K562 (cell line): ENCODE data around the gene PIGV. TPM values are rescaled to one million over a fixed set of nuclear protein-coding genes. Genes with fewer than 3 reads are reported as not detected.

ENCODE experiments used
- ATAC-seq: fragments of 200-7000 bp; cut with Tn5 transposase; 3 replicates; pipeline ENCODE4 v1.9.1; 2020; ENCODE audit warnings: moderate library complexity
- BruUV-seq: library from RNA; stranded (reverse); fragments of 400-500 nt; replicated peaks from 2 replicates; lab custom pipeline; 2021; lab: Mats Ljungman, UMichigan
- CTCF ChIA-PET: fragments of 300-600 bp; formaldehyde crosslinking; extraction: SDS; loops from one replicate; lab custom pipeline; 2021; ENCODE audit warnings: low intra/inter-chr PET ratio; lab: Yijun Ruan, JAX
- POLR2A ChIA-PET: fragments of 300-600, 350-650 bp; sonication (Branson Sonifier 250); formaldehyde crosslinking; extraction: SDS; loops from one replicate; lab custom pipeline; 2021; ENCODE audit warnings: antibody characterized with exemption, inconsistent platforms; lab: Yijun Ruan, JAX
- DNase-seq, 4 experiments: peaks; one replicate each; pipeline versions ENCODE4 v3.0.0 to v3.0.0-alpha.2; 2011 to 2018; ENCODE audit warnings: low spot score in 3 of 4, mixed read lengths in 3 of 4; ENCODE audit errors: extremely low read depth in 1 of 4
- FAIRE-seq: peaks from 2 replicates; lab custom pipeline; 2011; peaks lifted over from hg19 to GRCh38; lab: Jason Lieb, UNC
- H2AFZ ChIP-seq: 2 replicates; pipeline ENCODE4 v1.6.0; 2011; ENCODE audit warnings: low read depth, low read length, control low read depth, inconsistent platforms
- H3K27ac ChIP-seq: fragments of 200-600 bp; 3 replicates; pipeline ENCODE4 v1.8.0; 2011; ENCODE audit warnings: low read depth, mild to moderate bottlenecking, control low read depth, inconsistent platforms, low read length, moderate library complexity, mixed read lengths; ENCODE audit errors: extremely low read depth
- H3K27me3 ChIP-seq, 2 experiments: fragments of 300-600 bp in 1 of 2; 2 replicates in 1 of 2; 3 replicates in 1 of 2; pipeline versions ENCODE4 v1.6.0 to v1.8.0; 2011; ENCODE audit warnings: inconsistent platforms in 2 of 2, low read length in 2 of 2, mild to moderate bottlenecking in 1 of 2, mixed read lengths in 1 of 2, moderate library complexity in 1 of 2; ENCODE audit not compliant: control insufficient read depth in 2 of 2, insufficient read depth in 2 of 2
- H3K36me3 ChIP-seq: fragments of 300-600 bp; 3 replicates; pipeline ENCODE4 v1.8.0; 2011; ENCODE audit warnings: mild to moderate bottlenecking, low read length, inconsistent platforms; ENCODE audit not compliant: control insufficient read depth, insufficient read depth
- H3K4me1 ChIP-seq, 2 experiments: fragments of 200-600 bp in 1 of 2; replicated peaks in 1 of 2; 2 replicates in 1 of 2; 3 replicates in 1 of 2; pipeline versions ENCODE4 v1.5.1 to v1.8.0; 2011; ENCODE audit warnings: inconsistent platforms in 2 of 2, low read length in 2 of 2, mild to moderate bottlenecking in 1 of 2, mixed read lengths in 1 of 2, moderate library complexity in 1 of 2; ENCODE audit not compliant: control insufficient read depth in 2 of 2, insufficient read depth in 2 of 2
- H3K4me2 ChIP-seq: 2 replicates; pipeline ENCODE4 v1.6.1; 2011; ENCODE audit warnings: low read length, control low read depth, inconsistent platforms, mixed read lengths; ENCODE audit not compliant: insufficient read depth
- H3K4me3 ChIP-seq: fragments of 200-600 bp; sonication (generic), shearing (Covaris generic); 2 replicates; pipeline ENCODE4 v1.5.1; 2016; ENCODE audit warnings: control low read depth, inconsistent platforms
- H3K79me2 ChIP-seq: fragments of 200-600 bp; 3 replicates; pipeline ENCODE4 v1.8.0; 2011; ENCODE audit warnings: low read length, inconsistent platforms; ENCODE audit not compliant: control insufficient read depth, insufficient read depth
- H3K9ac ChIP-seq, 2 experiments: 2 replicates each; pipeline versions ENCODE4 v1.6.0 to v1.6.1; 2011; ENCODE audit warnings: low read depth in 2 of 2, low read length in 2 of 2, control low read depth in 1 of 2, inconsistent platforms in 1 of 2, mild to moderate bottlenecking in 1 of 2, mixed read lengths in 1 of 2; ENCODE audit not compliant: insufficient read depth in 1 of 2
- H3K9me1 ChIP-seq: one replicate; pipeline ENCODE4 v1.6.0; 2011; ENCODE audit warnings: inconsistent platforms, mild to moderate bottlenecking, low read length, moderate library complexity; ENCODE audit not compliant: control insufficient read depth, insufficient read depth
- H3K9me3 ChIP-seq: replicated peaks from 2 replicates; pipeline ENCODE4 v1.5.1; 2011; ENCODE audit warnings: low read depth, low read length, inconsistent platforms; ENCODE audit not compliant: control insufficient read depth, insufficient read depth
- H4K20me1 ChIP-seq: replicated peaks from 2 replicates; pipeline ENCODE4 v1.6.1; 2011; ENCODE audit warnings: low read length, inconsistent platforms, mixed read lengths; ENCODE audit not compliant: control insufficient read depth, insufficient read depth
- DIDO1 ChIP-seq: fragments of 450-650 bp; IDR thresholded peaks from 2 replicates; pipeline ENCODE4 v1.6.1; 2016; ENCODE audit warnings: low read depth, missing biosample characterization, missing genetic modification characterization
- EP400 ChIP-seq: fragments of 450-650 bp; IDR thresholded peaks from 2 replicates; pipeline ENCODE4 v1.6.1; 2017; ENCODE audit warnings: antibody characterized with exemption, mild to moderate bottlenecking, moderate library complexity
- HCFC1 ChIP-seq: IDR thresholded peaks from 2 replicates; pipeline ENCODE4 v1.6.1; 2012; ENCODE audit warnings: low read depth, low read length, improper control_type of control experiment
- HMG20B ChIP-seq: fragments of 250-450 bp; sonication (Bioruptor Pico); IDR thresholded peaks from 2 replicates; pipeline ENCODE4 v1.5.0; 2021; ENCODE audit warnings: mild to moderate bottlenecking
- KLF1 ChIP-seq: fragments of 450-650 bp; IDR thresholded peaks from 2 replicates; pipeline ENCODE4 v1.6.1; 2016; ENCODE audit warnings: missing genetic modification characterization, missing compliant biosample characterization
- LCOR ChIP-seq: sonication (generic); formaldehyde crosslinking; IDR thresholded peaks from 2 replicates; pipeline ENCODE4 v1.8.0; 2022; ENCODE audit warnings: mild to moderate bottlenecking, missing genetic modification reagents
- MAZ ChIP-seq, 2 experiments: fragments of 450-650 bp in 1 of 2; sonication (generic) in 1 of 2; formaldehyde crosslinking; IDR thresholded peaks in 1 of 2; conservative IDR thresholded peaks in 1 of 2; 2 replicates each; pipeline versions ENCODE4 v1.4.0 to v1.5.0; 2020; ENCODE audit warnings: mild to moderate bottlenecking in 1 of 2, missing genetic modification reagents in 1 of 2
- MTA1 ChIP-seq: fragments of 450-650 bp; IDR thresholded peaks from 2 replicates; pipeline ENCODE4 v1.6.1; 2017; ENCODE audit warnings: borderline replicate concordance
- MTA2 ChIP-seq: fragments of 450-650 bp; IDR thresholded peaks from 2 replicates; pipeline ENCODE4 v1.6.1; 2016; ENCODE audit warnings: low read depth
- PHF21A ChIP-seq: fragments of 450-650 bp; IDR thresholded peaks from 2 replicates; pipeline ENCODE4 v1.6.1; 2017; ENCODE audit warnings: low read depth, borderline replicate concordance
- POLR2B ChIP-seq: fragments of 450-650 bp; IDR thresholded peaks from 2 replicates; pipeline ENCODE4 v1.6.1; 2018; ENCODE audit warnings: low read depth; ENCODE audit not compliant: partially characterized antibody
- RB1 ChIP-seq: fragments of 450-650 bp; IDR thresholded peaks from 2 replicates; pipeline ENCODE4 v1.6.1; 2017; ENCODE audit warnings: low read depth, mild to moderate bottlenecking
- SMARCB1 ChIP-seq: IDR thresholded peaks from 2 replicates; pipeline ENCODE4 v1.6.1; 2011; ENCODE audit warnings: improper control_type of control experiment, low read depth; ENCODE audit not compliant: insufficient read length
- SRSF9 ChIP-seq: fragments of 200-400 bp; formaldehyde crosslinking; IDR thresholded peaks from 2 replicates; pipeline ENCODE4 v1.6.1; 2017; ENCODE audit warnings: low read depth, low read length, borderline replicate concordance
- ZNF24 ChIP-seq: fragments of 450-650 bp; IDR thresholded peaks from 2 replicates; pipeline ENCODE4 v1.6.1; 2016
- ZSCAN29 ChIP-seq: fragments of 450-650 bp; IDR thresholded peaks from 2 replicates; pipeline ENCODE4 v1.6.1; 2017
- WGBS: fragments of 100-300 bp; shearing (Covaris generic); methylation state at CpG from one replicate; pipeline ENCODE4 v1.1.6; 2016; ENCODE audit warnings: low coverage, mixed read lengths; ENCODE audit not compliant: insufficient coverage; ENCODE audit errors: missing lambda C conversion rate; 5-methylcytosine and 5-hydroxymethylcytosine counted together
- in situ Hi-C: fragments of 300-500 bp; cut with MboI; formaldehyde crosslinking; loops from 4 replicates; pipeline ENCODE4 v1.15.0; 2018; ENCODE audit warnings: inconsistent platforms, mixed read lengths
- intact Hi-C: fragments of 100-400 bp; cut with micrococcal nuclease; formaldehyde crosslinking; loops from 2 replicates; pipeline ENCODE4 v1.14.2; 2022
- polyA plus RNA-seq, 8 experiments: library from polyadenylated mRNA; depleted of rRNA in 4 of 8; stranded (reverse) in 5 of 8; unstranded in 3 of 8; fragments of >200 nt; fragmentation: Nextera tagmentation in 2 of 8; fragmentation: Illumina TruSeq in 1 of 8; extraction: Ambion mirVana in 2 of 8; extraction: Trizol in 1 of 8; gene quantifications; 2 replicates each; pipeline versions ENCODE4 v1.2.1 to v1.2.3, GENCODE V29; 2011 to 2014; ENCODE audit warnings: inconsistent platforms in 1 of 8, missing spikeins in 1 of 8
- total RNA-seq, 7 experiments: library from RNA; depleted of rRNA in 6 of 7; stranded (reverse); fragments of >200 nt in 6 of 7; fragmentation: Illumina TruSeq in 2 of 7; extraction: Trizol in 2 of 7; gene quantifications; 2 replicates each; pipeline versions ENCODE4 v1.2.1 to v1.2.3, GENCODE V29; 2011 to 2021; ENCODE audit warnings: low replicate concordance in 1 of 7
- TF ChIP-seq, protein P1 (sequence below): fragments of 450-650 bp; formaldehyde crosslinking; IDR thresholded peaks from 2 replicates; pipeline ENCODE4 v1.4.0; 2020; ENCODE audit warnings: mild to moderate bottlenecking, moderate library complexity
- TF ChIP-seq, protein P2 (sequence below): sonication (generic); formaldehyde crosslinking; IDR thresholded peaks from 2 replicates; pipeline ENCODE4 v1.8.0; 2022; ENCODE audit warnings: missing genetic modification reagents, mild to moderate bottlenecking, moderate library complexity, borderline replicate concordance
- TF ChIP-seq, protein P3 (sequence below): fragments of 250-450 bp; sonication (Bioruptor Pico); IDR thresholded peaks from 2 replicates; pipeline ENCODE4 v1.5.0; 2021

Gene PIGV
- total and polyA plus RNA-seq, 9 of the 15 experiments (the other 6 are each of a cell fraction or from before 2014, with no cell fraction given): 8.4 to 21.8 (median 11.7) TPM

DNA sequence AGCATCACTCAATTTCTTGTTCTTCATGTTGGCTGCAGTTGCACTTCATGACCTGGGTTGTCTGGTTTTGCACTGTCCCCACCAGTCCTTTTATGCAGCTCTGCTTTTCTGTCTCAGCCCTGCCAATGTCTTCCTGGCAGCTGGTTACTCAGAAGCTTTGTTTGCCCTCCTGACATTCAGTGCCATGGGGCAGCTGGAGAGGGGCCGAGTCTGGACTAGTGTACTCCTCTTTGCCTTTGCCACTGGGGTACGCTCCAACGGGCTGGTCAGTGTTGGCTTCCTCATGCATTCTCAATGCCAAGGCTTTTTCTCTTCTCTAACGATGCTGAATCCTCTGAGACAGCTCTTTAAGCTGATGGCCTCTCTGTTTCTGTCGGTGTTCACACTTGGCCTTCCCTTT is 6.6 kb downstream of the PIGV start:
- H3K4me2 ChIP-seq: no peak overlapping the region
- H2AFZ ChIP-seq: no peak overlapping the region
- no peaks in the 10 kb centered on the region for H3K27me3 ChIP-seq
- H3K9ac ChIP-seq: no peak overlapping the region
- ATAC-seq (no peak), DNase-seq (no peak), FAIRE-seq (no peak)
- H3K4me1 ChIP-seq: peaks cover 17 to 56% of the 10 kb centered on the region in 2 experiments
- WGBS: 69% methylated on average over 5 of the region's 5 CpGs
- no TSS peak for BruUV-seq
- in situ Hi-C loops: no loop called here
- POLR2A ChIA-PET: interaction anchor here (0.7 to 1.5 kb wide), 2 partner anchors 61 to 95 kb away, joined by 4 to 8 read pairs; no protein-coding TSS in a partner anchor
- no peak overlapping the region for H3K27ac ChIP-seq
- no peaks in the 10 kb centered on the region for H4K20me1 ChIP-seq
- CTCF ChIA-PET: no interaction called here
- TF ChIP-seq EP400 (no peak), MTA1 (no peak), ZNF24 (no peak), ZSCAN29 (no peak), MTA2 (no peak), HMG20B (CRISPR knock-in tag) (no peak), LCOR (no peak), DIDO1 (tag) (no peak), RB1 (no peak), SRSF9 (no peak), MAZ (CRISPR knock-in tag; conservative IDR thresholded peaks at IDR 0.05 in 1 of 2, IDR thresholded peaks at IDR 0.05 in 1 of 2) (no peak), POLR2B (no peak), HCFC1 (no peak), PHF21A (no peak), KLF1 (tag) (no peak), SMARCB1 (no peak)
- TF ChIP-seq, protein P1, sequence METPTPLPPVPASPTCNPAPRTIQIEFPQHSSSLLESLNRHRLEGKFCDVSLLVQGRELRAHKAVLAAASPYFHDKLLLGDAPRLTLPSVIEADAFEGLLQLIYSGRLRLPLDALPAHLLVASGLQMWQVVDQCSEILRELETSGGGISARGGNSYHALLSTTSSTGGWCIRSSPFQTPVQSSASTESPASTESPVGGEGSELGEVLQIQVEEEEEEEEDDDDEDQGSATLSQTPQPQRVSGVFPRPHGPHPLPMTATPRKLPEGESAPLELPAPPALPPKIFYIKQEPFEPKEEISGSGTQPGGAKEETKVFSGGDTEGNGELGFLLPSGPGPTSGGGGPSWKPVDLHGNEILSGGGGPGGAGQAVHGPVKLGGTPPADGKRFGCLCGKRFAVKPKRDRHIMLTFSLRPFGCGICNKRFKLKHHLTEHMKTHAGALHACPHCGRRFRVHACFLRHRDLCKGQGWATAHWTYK: no peak
- TF ChIP-seq, protein P2, sequence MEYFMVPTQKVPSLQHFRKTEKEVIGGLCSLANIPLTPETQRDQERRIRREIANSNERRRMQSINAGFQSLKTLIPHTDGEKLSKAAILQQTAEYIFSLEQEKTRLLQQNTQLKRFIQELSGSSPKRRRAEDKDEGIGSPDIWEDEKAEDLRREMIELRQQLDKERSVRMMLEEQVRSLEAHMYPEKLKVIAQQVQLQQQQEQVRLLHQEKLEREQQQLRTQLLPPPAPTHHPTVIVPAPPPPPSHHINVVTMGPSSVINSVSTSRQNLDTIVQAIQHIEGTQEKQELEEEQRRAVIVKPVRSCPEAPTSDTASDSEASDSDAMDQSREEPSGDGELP: no peak
- TF ChIP-seq, protein P3, sequence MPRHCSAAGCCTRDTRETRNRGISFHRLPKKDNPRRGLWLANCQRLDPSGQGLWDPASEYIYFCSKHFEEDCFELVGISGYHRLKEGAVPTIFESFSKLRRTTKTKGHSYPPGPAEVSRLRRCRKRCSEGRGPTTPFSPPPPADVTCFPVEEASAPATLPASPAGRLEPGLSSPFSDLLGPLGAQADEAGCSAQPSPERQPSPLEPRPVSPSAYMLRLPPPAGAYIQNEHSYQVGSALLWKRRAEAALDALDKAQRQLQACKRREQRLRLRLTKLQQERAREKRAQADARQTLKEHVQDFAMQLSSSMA (CRISPR knock-in tag): no peak
- no peak overlapping the region for H3K4me3 ChIP-seq
- H3K79me2 ChIP-seq: peaks cover 14% of the 10 kb centered on the region; the same call in 2 of the 3 replicates
- peaks cover 13% of the 10 kb centered on the region; the same call in 1 of the 3 replicates for H3K36me3 ChIP-seq
- H3K9me1 ChIP-seq: no peaks in the 10 kb centered on the region
- intact Hi-C loops: loop anchor here (5.0 kb wide), 1 partner anchor 83 kb away; no protein-coding TSS in a partner anchor
- H3K9me3 ChIP-seq: no peaks in the 10 kb centered on the region
